Measurements from ENCODE around the gene OVOL1.
A peak's percentile ranks its signal among the peaks of the same experiment; 100 is the strongest.

GRCh38 chr11:65787649-65788622 is 1.1 kb downstream of the OVOL1 start:
- TF ChIP-seq EZH2 (IDR thresholded peaks at IDR 0.05; ENCODE audit: borderline replicate concordance, low read depth, low read length, poor library complexity, severe bottlenecking), result peak; percentile 97
- no peak for TF ChIP-seq CTCF (conservative IDR thresholded peaks at IDR 0.05; ENCODE audit: low read depth, low read length)
